ENCODE measurements around the gene NUP214. TPM values are rescaled to one million over a fixed set of nuclear protein-coding genes. Genes with fewer than 3 reads are reported as not detected.
A peak's percentile ranks its signal among the peaks of the same experiment; 100 is the strongest.
"Not testable (repeated sequence)": the region's sequence is repeated elsewhere in the genome, so short reads cannot be mapped to it uniquely, and the experiment has no call there.

The NUP214 gene
- total RNA-seq, 1 donor from 2014 or later = 67.1 TPM

GRCh38 chr9:131187957-131188356 lies 62.6 kb downstream of the NUP214 start:
- TF ChIP-seq CTCF (conservative IDR thresholded peaks at IDR 0.05) = no peak
- no peak overlapping the region for H3K4me3 Mint-ChIP-seq
- no peak for DNase-seq (ENCODE audit: extremely low spot score, unreplicated experiment)
- no peak overlapping the region for H3K27ac Mint-ChIP-seq
- H3K27me3 Mint-ChIP-seq = no peaks in the 10 kb centered on the region
- no peaks in the 10 kb centered on the region for H3K9me3 Mint-ChIP-seq
- peaks cover 4% of the 10 kb centered on the region for H3K36me3 Mint-ChIP-seq
- H3K4me1 Mint-ChIP-seq (ENCODE audit: unreplicated experiment) = no peaks in the 10 kb centered on the region

- Mint-ChIP-seq H3K27me3 (no peaks in the 10 kb centered on the region), H3K27ac (no peak overlapping the region), H3K9me3 (no peaks in the 10 kb centered on the region), H3K36me3 (peaks cover 7% of the 10 kb centered on the region), H3K4me3 (no peak overlapping the region), H3K4me1 (ENCODE audit: unreplicated experiment) (no peaks in the 10 kb centered on the region)
- no peak for DNase-seq (ENCODE audit: extremely low spot score, unreplicated experiment)
- no peak for TF ChIP-seq CTCF (conservative IDR thresholded peaks at IDR 0.05)
Measured at GRCh38 chr9:131188976-131189375, 63.6 kb downstream of the NUP214 start.

GRCh38 chr9:131190191-131190590 lies 64.8 kb downstream of the NUP214 start:
- no peak for TF ChIP-seq CTCF (conservative IDR thresholded peaks at IDR 0.05)
- H3K4me3 Mint-ChIP-seq = no peak overlapping the region
- H3K9me3 Mint-ChIP-seq = no peaks in the 10 kb centered on the region
- DNase-seq (ENCODE audit: extremely low spot score, unreplicated experiment) = no peak
- H3K36me3 Mint-ChIP-seq = peaks cover 8% of the 10 kb centered on the region
- no peaks in the 10 kb centered on the region for H3K27me3 Mint-ChIP-seq
- H3K27ac Mint-ChIP-seq = no peak overlapping the region
- H3K4me1 Mint-ChIP-seq (ENCODE audit: unreplicated experiment) = no peaks in the 10 kb centered on the region

- H3K4me1 Mint-ChIP-seq (ENCODE audit: unreplicated experiment); DNase-seq (ENCODE audit: extremely low spot score, unreplicated experiment); H3K27me3 Mint-ChIP-seq; H3K4me3 Mint-ChIP-seq; H3K9me3 Mint-ChIP-seq: not testable (repeated sequence)
- H3K36me3 Mint-ChIP-seq = peaks cover 11% of the 10 kb centered on the region
- H3K27ac Mint-ChIP-seq = peak overlapping the region; percentile 36
Measured at GRCh38 chr9:131191032-131191431, 65.6 kb downstream of the NUP214 start.

GRCh38 chr9:131191857-131192256 lies 66.5 kb downstream of the NUP214 start:
- DNase-seq (ENCODE audit: extremely low spot score, unreplicated experiment) = no peak
- TF ChIP-seq CTCF (conservative IDR thresholded peaks at IDR 0.05) = no peak
- H3K4me1 Mint-ChIP-seq (ENCODE audit: unreplicated experiment) = no peaks in the 10 kb centered on the region
- no peak overlapping the region for H3K4me3 Mint-ChIP-seq
- no peaks in the 10 kb centered on the region for H3K27me3 Mint-ChIP-seq
- no peaks in the 10 kb centered on the region for H3K9me3 Mint-ChIP-seq
- H3K27ac Mint-ChIP-seq = no peak overlapping the region
- peaks cover 14% of the 10 kb centered on the region for H3K36me3 Mint-ChIP-seq

GRCh38 chr9:131193051-131193450 lies 67.7 kb downstream of the NUP214 start:
- TF ChIP-seq CTCF (conservative IDR thresholded peaks at IDR 0.05) = no peak
- Mint-ChIP-seq H3K4me3 (no peak overlapping the region), H3K9me3 (no peaks in the 10 kb centered on the region), H3K4me1 (ENCODE audit: unreplicated experiment) (no peaks in the 10 kb centered on the region), H3K27ac (no peak overlapping the region), H3K27me3 (no peaks in the 10 kb centered on the region), H3K36me3 (peaks cover 14% of the 10 kb centered on the region)
- DNase-seq (ENCODE audit: extremely low spot score, unreplicated experiment) = no peak
